ENCODE results near the gene MEGF9.

Gene MEGF9

GRCh38 chr9:120713257-120714087, 798 bp downstream of the MEGF9 start:
- peak overlapping the region; percentile 80 for H3K4me3 ChIP-seq (ENCODE audit: low read depth, low read length)
- no peak for TF ChIP-seq CTCF (IDR thresholded peaks at IDR 0.05; ENCODE audit: borderline replicate concordance, insufficient read depth, low read depth, low read length)

GRCh38 chr9:120712539-120713031, 1.7 kb downstream of the MEGF9 start:
- TF ChIP-seq CTCF (IDR thresholded peaks at IDR 0.05; ENCODE audit: borderline replicate concordance, insufficient read depth, low read depth, low read length), result no peak
- no peak overlapping the region for H3K4me3 ChIP-seq (ENCODE audit: low read depth, low read length)

DNA sequence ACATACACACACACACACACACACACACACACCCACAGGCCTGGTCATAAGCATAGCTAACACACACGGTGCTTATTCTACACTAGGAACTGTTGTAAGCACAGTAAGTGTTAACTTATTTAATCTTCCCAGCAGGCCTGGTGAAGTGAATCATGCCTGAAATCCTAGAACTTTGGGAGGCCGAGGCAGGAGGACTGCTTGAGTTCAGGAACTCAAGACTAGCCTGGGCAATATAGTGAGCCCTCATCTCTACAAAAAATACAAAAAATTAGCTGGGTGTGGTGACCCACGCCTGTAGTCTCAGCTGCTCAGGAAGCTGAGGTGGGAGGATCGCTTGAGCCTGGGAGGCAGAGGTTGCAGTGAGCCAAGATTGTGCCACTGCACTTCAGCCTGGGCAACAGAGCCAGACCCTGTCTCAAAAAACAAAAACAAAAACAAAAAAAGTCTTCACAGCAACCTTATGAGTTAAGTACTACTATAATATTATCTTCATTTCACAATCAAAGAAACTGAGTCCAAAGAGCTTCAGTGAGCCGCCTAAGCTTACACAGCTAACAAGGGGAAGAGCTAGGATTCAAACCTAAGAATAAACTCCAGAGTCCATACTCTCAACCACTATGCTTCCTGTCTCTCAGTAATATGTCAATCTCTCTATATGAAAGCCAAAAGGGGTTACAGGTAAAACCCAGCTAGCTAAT, 2.3 kb downstream of the MEGF9 start:
- no peak overlapping the region for H3K4me3 ChIP-seq (ENCODE audit: low read depth, low read length)
- no peak for TF ChIP-seq CTCF (IDR thresholded peaks at IDR 0.05; ENCODE audit: borderline replicate concordance, insufficient read depth, low read depth, low read length)

DNA sequence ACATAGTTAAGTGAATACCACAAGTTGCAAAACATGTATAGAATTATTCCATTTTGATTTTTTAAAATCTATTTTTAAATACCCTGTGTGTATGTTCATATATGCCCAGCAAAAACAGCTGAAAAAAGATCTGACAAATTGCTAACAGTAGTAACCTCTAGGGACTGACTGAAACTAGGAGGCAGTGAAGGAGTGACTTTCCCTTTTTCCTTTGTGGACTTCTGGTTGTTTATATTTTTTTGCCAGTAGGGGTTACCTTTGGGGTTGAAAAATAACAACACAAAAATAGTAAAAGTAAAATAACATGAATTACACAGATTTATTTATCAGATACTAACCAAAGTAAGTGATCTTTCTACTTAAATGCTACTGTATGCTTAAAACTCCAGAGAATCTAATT, 2.9 kb downstream of the MEGF9 start:
- TF ChIP-seq CTCF (IDR thresholded peaks at IDR 0.05; ENCODE audit: borderline replicate concordance, insufficient read depth, low read depth, low read length), result no peak
- H3K4me3 ChIP-seq (ENCODE audit: low read depth, low read length), result no peak overlapping the region

DNA sequence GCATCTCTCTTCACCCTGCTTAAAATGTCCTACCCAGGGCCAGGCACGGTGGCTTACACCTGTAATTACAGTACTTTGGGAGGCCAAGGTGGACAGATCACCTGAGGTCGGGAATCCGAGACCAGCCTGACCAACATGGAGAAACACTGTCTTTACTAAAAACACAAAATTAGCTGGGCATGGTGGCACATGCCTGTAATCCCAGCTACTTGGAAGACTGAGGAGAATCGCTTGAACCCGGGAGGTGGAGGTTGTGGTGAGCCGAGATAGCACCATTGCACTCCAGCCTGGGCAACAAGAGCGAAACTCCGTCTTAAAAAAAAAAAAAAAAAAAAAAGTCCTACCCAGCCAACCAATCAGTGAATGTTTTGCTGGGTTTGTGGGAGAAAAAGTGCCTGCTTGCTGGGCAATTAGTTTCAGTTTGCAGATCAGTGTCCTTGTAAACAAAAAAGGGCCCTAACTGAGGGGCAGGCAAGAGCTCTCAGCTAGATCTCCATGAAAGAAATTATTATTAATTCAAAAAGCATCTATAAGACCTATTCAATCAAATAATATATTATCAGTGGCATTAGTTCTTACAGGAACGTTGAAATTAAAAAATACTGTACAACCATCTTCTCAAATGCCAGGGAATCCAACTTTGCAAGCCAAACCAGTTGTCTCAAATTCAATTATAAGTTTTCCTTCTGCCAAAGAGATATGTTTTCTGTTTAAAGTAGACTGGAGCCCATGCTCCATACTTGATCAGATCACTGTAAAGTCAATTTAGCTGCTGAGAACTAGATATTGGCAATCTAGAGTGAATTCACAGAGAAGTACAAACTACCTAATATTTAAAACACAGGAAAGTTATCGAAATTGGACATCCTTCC, 3.9 kb downstream of the MEGF9 start:
- no peak for TF ChIP-seq CTCF (IDR thresholded peaks at IDR 0.05; ENCODE audit: borderline replicate concordance, insufficient read depth, low read depth, low read length)
- no peak overlapping the region for H3K4me3 ChIP-seq (ENCODE audit: low read depth, low read length)

DNA sequence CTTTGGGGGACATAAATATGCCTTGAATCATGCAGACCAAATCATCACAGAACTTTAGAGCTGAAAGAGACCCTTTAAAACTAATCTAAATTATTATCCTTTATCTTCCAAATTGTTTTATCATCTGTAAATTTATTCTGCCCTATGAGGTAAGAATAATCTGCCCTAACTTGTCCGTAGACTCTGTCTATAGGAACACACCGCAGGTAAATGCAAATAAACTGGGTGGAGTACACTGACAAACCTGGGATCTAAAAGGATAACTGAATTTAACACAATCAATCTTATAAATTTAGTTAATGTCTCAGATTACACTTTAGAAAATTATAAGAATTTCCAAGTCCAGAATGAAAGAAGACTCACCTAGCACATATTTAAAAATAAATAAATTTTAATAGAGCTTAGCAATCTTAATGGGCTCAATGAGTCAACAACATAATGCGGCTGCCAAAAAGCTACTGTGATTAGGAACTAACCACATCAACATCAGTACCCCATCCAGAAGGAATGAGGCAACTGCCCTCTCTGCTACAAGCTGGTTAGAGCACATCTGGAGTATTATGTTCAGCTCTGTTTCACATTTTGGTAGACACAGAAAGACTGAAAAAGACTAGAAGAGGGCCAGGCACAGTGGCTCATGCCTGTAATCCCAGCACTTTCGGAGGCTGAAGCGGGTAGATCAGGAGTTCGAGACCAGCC, 5.6 kb downstream of the MEGF9 start:
- H3K4me3 ChIP-seq (ENCODE audit: low read depth, low read length), result no peak overlapping the region
- TF ChIP-seq CTCF (IDR thresholded peaks at IDR 0.05; ENCODE audit: borderline replicate concordance, insufficient read depth, low read depth, low read length), result no peak

All from GM12875 (cell line).